Smooth muscle cell (in vitro differentiated cells): ENCODE measurements around the gene PITPNB. TPM values are rescaled to one million over a fixed set of nuclear protein-coding genes. Genes with fewer than 3 reads are reported as not detected.

ENCODE experiments used
- DNase-seq: peaks from one replicate; lab custom pipeline; 2025; ENCODE audit not compliant: unreplicated experiment; lab: John Stamatoyannopoulos, UW
- H2AFZ ChIP-seq: fragments of 200-600 bp; sonication (generic); 2 replicates; pipeline ENCODE4 v1.6.0; 2016; ENCODE audit warnings: antibody characterized with exemption, low read depth, mild to moderate bottlenecking
- H3F3A ChIP-seq: fragments of 200-600 bp; sonication (generic); 2 replicates; pipeline ENCODE4 v1.6.0; 2017; ENCODE audit warnings: antibody characterized with exemption, low read depth
- H3K27ac ChIP-seq: fragments of 200-600 bp; sonication (generic); 2 replicates; pipeline ENCODE4 v1.5.1; 2016; ENCODE audit warnings: low read depth, mild to moderate bottlenecking
- H3K27me3 ChIP-seq: fragments of 200-600 bp; sonication (generic); 2 replicates; pipeline ENCODE4 v1.6.1; 2016; ENCODE audit warnings: low read depth, mild to moderate bottlenecking
- H3K36me3 ChIP-seq: fragments of 200-600 bp; sonication (generic); 2 replicates; pipeline ENCODE4 v1.5.1; 2016; ENCODE audit warnings: low read depth
- H3K4me1 ChIP-seq: fragments of 200-600 bp; sonication (generic); 2 replicates; pipeline ENCODE4 v1.5.1; 2016; ENCODE audit warnings: low read depth
- H3K4me2 ChIP-seq: fragments of 200-600 bp; sonication (generic); 2 replicates; pipeline ENCODE4 v1.6.0; 2016; ENCODE audit warnings: mild to moderate bottlenecking
- H3K4me3 ChIP-seq: fragments of 200-600 bp; sonication (generic); 2 replicates; pipeline ENCODE4 v1.5.1; 2016; ENCODE audit warnings: mild to moderate bottlenecking
- H3K79me2 ChIP-seq: fragments of 200-600 bp; sonication (generic); 2 replicates; pipeline ENCODE4 v1.6.0; 2016; ENCODE audit warnings: low read depth, mild to moderate bottlenecking
- H3K9ac ChIP-seq: fragments of 200-600 bp; sonication (generic); 2 replicates; pipeline ENCODE4 v1.6.0; 2016; ENCODE audit warnings: low read depth
- H3K9me3 ChIP-seq: fragments of 200-600 bp; sonication (generic); replicated peaks from 2 replicates; pipeline ENCODE4 v1.5.1; 2016; ENCODE audit warnings: low read depth
- H4K20me1 ChIP-seq: fragments of 200-600 bp; sonication (generic); 2 replicates; pipeline ENCODE4 v1.6.0; 2016; ENCODE audit warnings: low read depth
- WGBS: methylation state at CpG from one replicate; pipeline ENCODE4 v1.1.7; 2016; ENCODE audit warnings: low lambda C conversion rate; 5-methylcytosine and 5-hydroxymethylcytosine counted together
- polyA plus RNA-seq: library from polyadenylated mRNA; unstranded; fragments of >200 nt; fragmentation: Nextera tagmentation; extraction: Ambion mirVana; gene quantifications from 2 replicates; pipeline ENCODE4 v1.2.1, GENCODE V29; 2016
- total RNA-seq: library from RNA; depleted of rRNA; stranded (reverse); fragments of >200 nt; gene quantifications from 2 replicates; pipeline ENCODE4 v1.2.3, GENCODE V29; 2014
- TF ChIP-seq, protein P1 (sequence below): fragments of 200-600 bp; sonication (generic); IDR thresholded peaks from 2 replicates; pipeline ENCODE4 v1.5.1; 2017; ENCODE audit warnings: borderline replicate concordance, mild to moderate bottlenecking, antibody characterized with exemption; ENCODE audit not compliant: insufficient read depth, poor library complexity, severe bottlenecking

The PITPNB gene
- total and polyA plus RNA-seq, 2 experiments from 2014 or later = 37.8 to 47.0 TPM

DNA sequence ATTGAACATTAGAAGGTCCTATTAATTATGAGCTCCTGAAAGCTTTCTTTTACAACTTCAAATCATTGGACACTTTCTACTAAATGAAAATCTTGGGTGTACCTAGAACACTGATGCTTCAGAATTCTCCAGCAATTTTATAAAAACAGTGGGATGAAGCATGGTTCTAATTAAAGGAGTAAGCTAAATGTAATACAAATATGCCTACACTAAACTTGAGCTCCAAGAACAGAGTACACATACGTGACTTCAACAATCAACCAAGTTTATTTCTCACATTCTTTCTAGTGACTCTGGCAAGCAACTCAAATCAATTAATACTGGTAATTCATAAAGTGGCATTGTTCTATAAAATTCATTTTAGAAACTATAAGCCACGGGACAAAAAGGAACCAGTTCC is 55.5 kb downstream of the PITPNB start:
- Histone ChIP-seq H3K4me2 (no peak overlapping the region), H3K79me2 (peaks cover 29% of the 10 kb centered on the region), H3F3A (peaks cover 18% of the 10 kb centered on the region), H3K27ac (no peak overlapping the region), H3K27me3 (no peaks in the 10 kb centered on the region), H3K4me3 (no peak overlapping the region), H4K20me1 (peaks cover 18% of the 10 kb centered on the region), H3K36me3 (peaks cover 6% of the 10 kb centered on the region), H3K9me3 (no peaks in the 10 kb centered on the region), H3K4me1 (peaks cover 24% of the 10 kb centered on the region), H3K9ac (no peak overlapping the region), H2AFZ (no peak overlapping the region)
- TF ChIP-seq, protein P1, sequence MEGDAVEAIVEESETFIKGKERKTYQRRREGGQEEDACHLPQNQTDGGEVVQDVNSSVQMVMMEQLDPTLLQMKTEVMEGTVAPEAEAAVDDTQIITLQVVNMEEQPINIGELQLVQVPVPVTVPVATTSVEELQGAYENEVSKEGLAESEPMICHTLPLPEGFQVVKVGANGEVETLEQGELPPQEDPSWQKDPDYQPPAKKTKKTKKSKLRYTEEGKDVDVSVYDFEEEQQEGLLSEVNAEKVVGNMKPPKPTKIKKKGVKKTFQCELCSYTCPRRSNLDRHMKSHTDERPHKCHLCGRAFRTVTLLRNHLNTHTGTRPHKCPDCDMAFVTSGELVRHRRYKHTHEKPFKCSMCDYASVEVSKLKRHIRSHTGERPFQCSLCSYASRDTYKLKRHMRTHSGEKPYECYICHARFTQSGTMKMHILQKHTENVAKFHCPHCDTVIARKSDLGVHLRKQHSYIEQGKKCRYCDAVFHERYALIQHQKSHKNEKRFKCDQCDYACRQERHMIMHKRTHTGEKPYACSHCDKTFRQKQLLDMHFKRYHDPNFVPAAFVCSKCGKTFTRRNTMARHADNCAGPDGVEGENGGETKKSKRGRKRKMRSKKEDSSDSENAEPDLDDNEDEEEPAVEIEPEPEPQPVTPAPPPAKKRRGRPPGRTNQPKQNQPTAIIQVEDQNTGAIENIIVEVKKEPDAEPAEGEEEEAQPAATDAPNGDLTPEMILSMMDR = no peak
- DNase-seq = no peak
- WGBS = 92% methylated on average over 2 of the region's 2 CpGs

DNA sequence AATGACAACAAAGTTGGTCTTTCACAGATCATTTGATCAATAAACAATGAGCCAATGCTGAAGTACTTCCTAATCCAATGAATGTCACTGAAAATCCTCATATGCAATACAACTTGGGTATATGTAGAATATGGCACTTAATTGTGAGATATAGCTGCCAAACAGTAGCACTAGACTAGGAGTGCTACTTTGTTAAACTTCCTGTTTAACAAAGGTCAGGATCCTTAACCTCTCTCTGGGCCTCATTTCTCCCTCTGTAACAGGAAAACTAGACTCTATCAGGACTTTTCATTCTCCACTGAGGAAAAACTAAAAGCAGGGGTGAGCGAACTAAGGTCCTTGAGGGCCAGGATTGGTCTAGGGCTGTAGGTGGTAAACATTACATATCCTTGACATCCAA is 56.1 kb downstream of the PITPNB start:
- peaks cover 29% of the 10 kb centered on the region for H3K79me2 ChIP-seq

DNA sequence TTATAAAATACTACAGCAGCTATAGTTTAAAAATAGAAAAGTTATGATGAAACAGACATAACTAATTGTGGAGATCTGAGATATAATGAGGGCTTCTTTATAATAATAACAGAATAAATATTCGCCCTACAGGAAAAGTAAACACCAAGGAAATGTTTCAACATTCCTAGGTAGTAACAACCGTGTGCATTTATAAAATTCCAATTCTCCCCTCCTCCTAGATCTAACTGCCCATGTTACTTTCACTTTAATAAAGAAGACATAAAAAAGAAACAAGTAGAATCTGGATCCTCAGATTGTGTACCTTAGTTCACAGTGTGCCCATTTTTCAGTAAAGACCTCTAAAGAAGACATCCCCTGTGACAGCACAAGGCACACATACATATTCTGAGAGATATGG is 59.7 kb downstream of the PITPNB start:
- no peaks in the 10 kb centered on the region for H3K27me3 ChIP-seq
- H3K36me3 ChIP-seq = peaks cover 25% of the 10 kb centered on the region
- H2AFZ ChIP-seq = no peak overlapping the region
- peaks cover 18% of the 10 kb centered on the region for H3K79me2 ChIP-seq
- no peak for DNase-seq
- TF ChIP-seq, protein P1 = no peak
- H3K4me1 ChIP-seq = no peaks in the 10 kb centered on the region
- no peak overlapping the region for H3K4me3 ChIP-seq
- H3F3A ChIP-seq = no peaks in the 10 kb centered on the region
- H4K20me1 ChIP-seq = peaks cover 28% of the 10 kb centered on the region
- H3K9me3 ChIP-seq = no peaks in the 10 kb centered on the region
- H3K27ac ChIP-seq = no peak overlapping the region
- H3K9ac ChIP-seq = no peak overlapping the region
- H3K4me2 ChIP-seq = no peak overlapping the region
- 90% methylated on average over 2 of the region's 2 CpGs for WGBS

More for the DNA sequence above, 56.1 kb downstream of the PITPNB start:
- peaks cover 12% of the 10 kb centered on the region for H4K20me1 ChIP-seq
- H3K36me3 ChIP-seq = peaks cover 12% of the 10 kb centered on the region
- H3K4me1 ChIP-seq = peaks cover 20% of the 10 kb centered on the region
- no peaks in the 10 kb centered on the region for H3K27me3 ChIP-seq
- no peak for DNase-seq
- no peak overlapping the region for H3K27ac ChIP-seq
- H3K4me3 ChIP-seq = no peak overlapping the region
- H2AFZ ChIP-seq = no peak overlapping the region
- H3F3A ChIP-seq = peaks cover 16% of the 10 kb centered on the region
- no peak overlapping the region for H3K9ac ChIP-seq
- no peaks in the 10 kb centered on the region for H3K9me3 ChIP-seq
- WGBS = 94% methylated on average over 1 of the region's 1 CpG
- TF ChIP-seq, protein P1 = no peak
- no peak overlapping the region for H3K4me2 ChIP-seq

DNA sequence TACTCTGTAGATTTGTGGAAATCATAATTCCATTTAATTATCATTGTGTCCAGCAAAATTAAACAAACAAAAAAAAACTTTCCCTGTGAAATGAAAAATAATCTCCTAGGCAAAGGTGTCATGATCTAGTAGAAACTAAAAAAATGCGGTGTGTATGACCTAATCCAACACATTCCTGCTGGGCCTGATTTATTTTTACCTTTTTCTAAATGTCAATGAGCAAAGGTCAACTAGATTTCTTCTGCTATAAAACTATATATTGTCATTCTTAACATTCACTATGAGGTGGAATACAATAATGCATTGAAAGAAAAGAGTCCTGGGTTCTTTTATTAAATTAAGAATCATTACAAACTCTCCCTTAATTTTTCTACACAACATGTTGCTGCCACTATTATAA is 60.4 kb downstream of the PITPNB start:
- 92% methylated on average over 1 of the region's 1 CpG for WGBS

More for the DNA sequence above, 60.4 kb downstream of the PITPNB start:
- no peaks in the 10 kb centered on the region for H3K9me3 ChIP-seq
- no peak overlapping the region for H3K4me3 ChIP-seq
- peaks cover 25% of the 10 kb centered on the region for H3K36me3 ChIP-seq
- peaks cover 14% of the 10 kb centered on the region for H3K79me2 ChIP-seq
- H3K4me1 ChIP-seq = no peaks in the 10 kb centered on the region
- DNase-seq = no peak
- H3K9ac ChIP-seq = no peak overlapping the region
- no peak overlapping the region for H2AFZ ChIP-seq
- no peak overlapping the region for H3K4me2 ChIP-seq
- TF ChIP-seq, protein P1 = no peak
- peaks cover 35% of the 10 kb centered on the region for H4K20me1 ChIP-seq
- no peak overlapping the region for H3K27ac ChIP-seq
- no peaks in the 10 kb centered on the region for H3F3A ChIP-seq
- no peaks in the 10 kb centered on the region for H3K27me3 ChIP-seq
